Chondrocyte (in vitro differentiated cells): Measurements from ENCODE around the gene ADAP2. TPM values are rescaled to one million over a fixed set of nuclear protein-coding genes. Genes with fewer than 3 reads are reported as not detected.

Experiments used
- DNase-seq: peaks from one replicate; pipeline ENCODE4 v3.0.0; 2021; ENCODE audit warnings: mixed read lengths, low spot score
- H3K27ac Mint-ChIP-seq: one replicate; pipeline ENCODE4 v1.8.0; 2021; ENCODE audit warnings: mild to moderate bottlenecking, moderate library complexity, mixed read lengths; ENCODE audit not compliant: unreplicated experiment
- H3K27me3 Mint-ChIP-seq: 2 replicates; pipeline ENCODE4 v1.8.0; 2021; ENCODE audit warnings: low read depth, mixed read lengths
- H3K36me3 Mint-ChIP-seq: 2 replicates; pipeline ENCODE4 v1.8.0; 2021; ENCODE audit warnings: low read depth, mixed read lengths
- H3K4me1 Mint-ChIP-seq: 2 replicates; pipeline ENCODE4 v1.8.0; 2021; ENCODE audit warnings: low read depth, mild to moderate bottlenecking, mixed read lengths
- H3K4me3 Mint-ChIP-seq: one replicate; pipeline ENCODE4 v1.8.0; 2021; ENCODE audit warnings: mild to moderate bottlenecking, moderate library complexity, mixed read lengths; ENCODE audit not compliant: unreplicated experiment
- H3K9me3 Mint-ChIP-seq: 2 replicates; pipeline ENCODE4 v1.8.0; 2021; ENCODE audit warnings: low read depth, mixed read lengths
- total RNA-seq: library from RNA; stranded (reverse); gene quantifications from 3 replicates; pipeline ENCODE4 v1.2.1, GENCODE V29; 2021
- TF ChIP-seq, protein P1 (sequence below): fragments of 200-600 bp; sonication (generic); IDR thresholded peaks from 2 replicates; pipeline ENCODE4 v1.5.0; 2021; ENCODE audit warnings: antibody characterized with exemption, mild to moderate bottlenecking, moderate library complexity

ADAP2 gene
- total RNA-seq, 1 donor from 2014 or later = 0.32 TPM

DNA sequence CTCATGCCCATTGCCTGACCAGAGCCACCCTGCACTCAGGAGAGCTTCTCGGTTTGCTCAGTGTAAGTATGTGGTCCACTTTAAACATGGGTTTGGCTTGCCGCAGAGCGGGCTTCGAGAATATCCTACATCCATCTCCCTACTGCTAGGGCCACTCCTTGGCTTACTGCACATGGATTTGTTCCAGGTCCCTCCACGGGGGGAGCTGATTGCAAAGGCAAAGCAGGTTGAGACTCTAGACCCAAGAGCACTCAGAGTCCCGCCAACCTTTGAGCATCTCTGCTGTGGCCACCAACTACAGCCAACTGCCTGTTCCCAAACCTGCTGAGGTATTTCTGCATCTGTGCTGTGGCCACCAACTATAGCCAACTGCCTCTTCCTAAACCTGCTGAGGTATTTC is 75.5 kb downstream of the ADAP2 start:
- H3K27ac Mint-ChIP-seq = no peak overlapping the region
- no peaks in the 10 kb centered on the region for H3K9me3 Mint-ChIP-seq
- H3K4me1 Mint-ChIP-seq = no peaks in the 10 kb centered on the region
- no peak overlapping the region for H3K4me3 Mint-ChIP-seq
- TF ChIP-seq, protein P1, sequence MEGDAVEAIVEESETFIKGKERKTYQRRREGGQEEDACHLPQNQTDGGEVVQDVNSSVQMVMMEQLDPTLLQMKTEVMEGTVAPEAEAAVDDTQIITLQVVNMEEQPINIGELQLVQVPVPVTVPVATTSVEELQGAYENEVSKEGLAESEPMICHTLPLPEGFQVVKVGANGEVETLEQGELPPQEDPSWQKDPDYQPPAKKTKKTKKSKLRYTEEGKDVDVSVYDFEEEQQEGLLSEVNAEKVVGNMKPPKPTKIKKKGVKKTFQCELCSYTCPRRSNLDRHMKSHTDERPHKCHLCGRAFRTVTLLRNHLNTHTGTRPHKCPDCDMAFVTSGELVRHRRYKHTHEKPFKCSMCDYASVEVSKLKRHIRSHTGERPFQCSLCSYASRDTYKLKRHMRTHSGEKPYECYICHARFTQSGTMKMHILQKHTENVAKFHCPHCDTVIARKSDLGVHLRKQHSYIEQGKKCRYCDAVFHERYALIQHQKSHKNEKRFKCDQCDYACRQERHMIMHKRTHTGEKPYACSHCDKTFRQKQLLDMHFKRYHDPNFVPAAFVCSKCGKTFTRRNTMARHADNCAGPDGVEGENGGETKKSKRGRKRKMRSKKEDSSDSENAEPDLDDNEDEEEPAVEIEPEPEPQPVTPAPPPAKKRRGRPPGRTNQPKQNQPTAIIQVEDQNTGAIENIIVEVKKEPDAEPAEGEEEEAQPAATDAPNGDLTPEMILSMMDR = no peak
- H3K27me3 Mint-ChIP-seq = no peaks in the 10 kb centered on the region
- DNase-seq = no peak
- peaks cover 29% of the 10 kb centered on the region for H3K36me3 Mint-ChIP-seq

DNA sequence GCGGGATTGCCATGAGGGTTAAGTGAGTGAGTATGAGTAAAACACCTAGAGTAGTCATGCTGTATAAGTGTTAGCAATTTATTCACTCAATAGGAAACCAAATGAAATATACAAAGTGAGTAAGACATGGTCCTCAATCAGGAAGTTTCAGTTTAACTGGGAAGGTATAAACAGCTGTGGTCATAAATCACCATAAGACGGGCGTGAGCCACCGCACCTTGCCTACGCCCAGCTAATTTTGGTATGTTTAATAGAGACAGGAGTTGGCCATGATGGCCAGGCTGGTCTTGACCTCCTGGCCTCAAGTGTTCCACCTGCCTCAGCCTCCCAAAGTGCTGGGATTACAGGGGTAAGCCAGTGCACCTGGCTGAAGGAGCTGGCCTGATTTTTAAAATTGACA is 76.1 kb downstream of the ADAP2 start:
- Mint-ChIP-seq H3K27ac (no peak overlapping the region), H3K36me3 (peaks cover 29% of the 10 kb centered on the region), H3K9me3 (no peaks in the 10 kb centered on the region), H3K27me3 (no peaks in the 10 kb centered on the region), H3K4me3 (no peak overlapping the region), H3K4me1 (no peaks in the 10 kb centered on the region)
- TF ChIP-seq, protein P1 = no peak
- DNase-seq = no peak

DNA sequence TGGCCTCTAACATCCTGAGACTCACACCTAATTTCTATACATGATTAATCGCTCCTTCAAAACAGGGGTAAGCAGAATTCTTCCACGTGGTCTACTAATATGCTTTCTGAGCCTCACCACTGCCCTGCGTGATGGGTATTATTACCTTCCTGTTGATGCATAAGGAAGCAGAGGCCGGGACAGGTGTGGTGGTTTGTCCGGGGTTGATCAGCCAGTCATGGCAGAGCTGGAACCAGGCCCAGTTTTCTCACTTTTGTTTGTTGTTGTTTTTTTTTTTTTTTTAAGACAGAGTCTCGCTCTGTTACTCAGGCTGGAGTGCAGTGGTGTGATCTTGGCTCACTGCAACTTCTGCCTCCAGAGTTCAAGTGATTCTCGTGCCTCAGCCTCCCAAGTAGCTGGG is 80.3 kb downstream of the ADAP2 start:
- Mint-ChIP-seq H3K27me3 (no peaks in the 10 kb centered on the region), H3K4me3 (no peak overlapping the region), H3K36me3 (peaks cover 44% of the 10 kb centered on the region), H3K27ac (no peak overlapping the region), H3K4me1 (no peaks in the 10 kb centered on the region), H3K9me3 (peaks cover 4% of the 10 kb centered on the region)
- no peak for DNase-seq
- TF ChIP-seq, protein P1 = no peak

DNA sequence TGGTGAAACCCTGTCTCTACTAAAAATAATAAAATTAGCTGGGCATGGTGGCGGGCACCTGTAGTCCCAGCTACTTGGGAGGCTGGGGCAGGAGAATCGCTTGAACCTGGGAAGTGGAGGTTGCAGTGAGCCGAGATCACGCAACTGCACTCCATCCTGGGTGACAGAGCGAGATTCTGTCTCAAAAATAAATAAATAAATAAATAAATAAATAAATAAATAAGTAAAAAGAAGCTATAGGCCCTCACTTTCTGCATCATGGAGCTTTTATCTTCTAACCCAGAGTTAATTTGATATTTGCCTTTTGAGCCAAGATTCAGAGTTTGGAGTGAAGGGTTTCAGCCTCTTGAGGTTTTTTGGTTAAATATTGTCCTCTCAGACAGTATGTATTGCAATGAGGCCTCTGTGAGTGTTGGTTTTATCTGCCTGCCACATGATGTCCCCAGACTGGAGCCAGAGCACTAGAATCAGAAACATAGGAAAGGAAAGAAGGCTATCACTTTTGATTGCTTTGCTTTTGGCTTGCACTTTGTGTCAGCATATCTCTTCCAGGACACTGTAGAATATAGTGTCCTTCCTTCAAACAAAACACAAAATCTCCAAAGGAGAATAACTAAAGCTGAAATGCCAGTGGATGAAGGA is 81.6 kb downstream of the ADAP2 start:
- no peak for DNase-seq
- Mint-ChIP-seq H3K4me1 (peaks cover 11% of the 10 kb centered on the region), H3K27me3 (no peaks in the 10 kb centered on the region), H3K27ac (no peak overlapping the region), H3K4me3 (no peak overlapping the region), H3K36me3 (peaks cover 36% of the 10 kb centered on the region), H3K9me3 (peaks cover 4% of the 10 kb centered on the region)
- TF ChIP-seq, protein P1 = no peak

DNA sequence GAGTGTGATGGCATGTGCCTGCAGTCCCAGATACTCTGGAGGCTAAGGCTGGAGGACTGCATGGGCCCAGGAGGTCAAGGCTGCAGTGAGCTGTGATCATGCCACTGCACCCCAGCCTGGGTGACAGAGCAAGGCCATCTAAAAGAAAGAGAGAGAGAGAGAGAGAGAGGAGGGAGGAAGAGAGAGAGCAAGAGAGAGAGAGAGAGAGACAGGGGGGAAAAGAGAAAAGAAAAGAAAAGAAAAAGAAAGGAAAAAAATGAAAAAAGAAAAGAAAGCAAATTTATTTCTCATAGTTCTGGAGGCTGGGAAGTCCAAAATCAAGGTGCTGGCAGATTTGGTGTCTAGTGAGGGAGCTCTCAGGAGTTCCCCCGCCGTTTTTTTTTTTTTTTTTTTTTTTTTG is 82.4 kb downstream of the ADAP2 start:
- Mint-ChIP-seq H3K36me3 (peaks cover 32% of the 10 kb centered on the region), H3K9me3 (peaks cover 4% of the 10 kb centered on the region), H3K27me3 (no peaks in the 10 kb centered on the region), H3K4me3 (no peak overlapping the region), H3K4me1 (peaks cover 17% of the 10 kb centered on the region), H3K27ac (no peak overlapping the region)
- TF ChIP-seq, protein P1 = no peak
- no peak for DNase-seq
